HG02759 (cell line): Measurements from ENCODE around the gene PPP6R3.

Experiments
- ATAC-seq: cut with Tn5 transposase; IDR thresholded peaks from one replicate; pipeline ENCODE4 v1.9.1; 2021; ENCODE audit warnings: mild to moderate bottlenecking, moderate library complexity; ENCODE audit not compliant: unreplicated experiment

Gene PPP6R3

GRCh38 chr11:68488623-68489022 lies 28.1 kb downstream of the PPP6R3 start:
- ATAC-seq, result no peak

GRCh38 chr11:68495220-68495729 lies 34.7 kb downstream of the PPP6R3 start:
- ATAC-seq, result no peak

GRCh38 chr11:68495872-68496271 lies 35.3 kb downstream of the PPP6R3 start:
- no peak for ATAC-seq

- no peak for ATAC-seq
These were observed 37.2 kb downstream of the PPP6R3 start for GRCh38 chr11:68497761-68498160.

- no peak for ATAC-seq
These were observed 37.8 kb downstream of the PPP6R3 start for GRCh38 chr11:68498321-68498720.

- ATAC-seq, result no peak
These were observed 38.6 kb downstream of the PPP6R3 start for GRCh38 chr11:68498903-68499883.

- ATAC-seq, result no peak
These were observed 39.7 kb downstream of the PPP6R3 start for GRCh38 chr11:68500206-68500605.

GRCh38 chr11:68501813-68502212 lies 41.3 kb downstream of the PPP6R3 start:
- no peak for ATAC-seq

GRCh38 chr11:68503251-68503687 lies 42.7 kb downstream of the PPP6R3 start:
- ATAC-seq, result no peak

- ATAC-seq, result no peak
These were observed 43.2 kb downstream of the PPP6R3 start for GRCh38 chr11:68503792-68504191.

GRCh38 chr11:68504432-68505066 lies 44.0 kb downstream of the PPP6R3 start:
- ATAC-seq, result no peak

GRCh38 chr11:68505596-68505995 lies 45.0 kb downstream of the PPP6R3 start:
- ATAC-seq, result no peak

- ATAC-seq, result no peak
These were observed 46.4 kb downstream of the PPP6R3 start for GRCh38 chr11:68506908-68507307.

GRCh38 chr11:68508425-68508824 lies 47.9 kb downstream of the PPP6R3 start:
- no peak for ATAC-seq

GRCh38 chr11:68509066-68509465 lies 48.5 kb downstream of the PPP6R3 start:
- ATAC-seq, result no peak

- no peak for ATAC-seq
These were observed 53.5 kb downstream of the PPP6R3 start for GRCh38 chr11:68513930-68514487.

GRCh38 chr11:68517121-68517741 lies 56.7 kb downstream of the PPP6R3 start:
- no peak for ATAC-seq

- ATAC-seq, result no peak
These were observed 57.6 kb downstream of the PPP6R3 start for GRCh38 chr11:68518191-68518590.

- no peak for ATAC-seq
These were observed 61.6 kb downstream of the PPP6R3 start for GRCh38 chr11:68521969-68522652.

- ATAC-seq, result no peak
These were observed 62.5 kb downstream of the PPP6R3 start for GRCh38 chr11:68523033-68523432.
